NCI-H2107 treated with DMSO at 0.1 percent for 48 hours (cell line): ENCODE data around the gene SLC5A1.

Experiments
- DNase-seq: peaks from one replicate; lab custom pipeline; 2025; ENCODE audit not compliant: unreplicated experiment; lab: John Stamatoyannopoulos, UW

The SLC5A1 gene

DNA sequence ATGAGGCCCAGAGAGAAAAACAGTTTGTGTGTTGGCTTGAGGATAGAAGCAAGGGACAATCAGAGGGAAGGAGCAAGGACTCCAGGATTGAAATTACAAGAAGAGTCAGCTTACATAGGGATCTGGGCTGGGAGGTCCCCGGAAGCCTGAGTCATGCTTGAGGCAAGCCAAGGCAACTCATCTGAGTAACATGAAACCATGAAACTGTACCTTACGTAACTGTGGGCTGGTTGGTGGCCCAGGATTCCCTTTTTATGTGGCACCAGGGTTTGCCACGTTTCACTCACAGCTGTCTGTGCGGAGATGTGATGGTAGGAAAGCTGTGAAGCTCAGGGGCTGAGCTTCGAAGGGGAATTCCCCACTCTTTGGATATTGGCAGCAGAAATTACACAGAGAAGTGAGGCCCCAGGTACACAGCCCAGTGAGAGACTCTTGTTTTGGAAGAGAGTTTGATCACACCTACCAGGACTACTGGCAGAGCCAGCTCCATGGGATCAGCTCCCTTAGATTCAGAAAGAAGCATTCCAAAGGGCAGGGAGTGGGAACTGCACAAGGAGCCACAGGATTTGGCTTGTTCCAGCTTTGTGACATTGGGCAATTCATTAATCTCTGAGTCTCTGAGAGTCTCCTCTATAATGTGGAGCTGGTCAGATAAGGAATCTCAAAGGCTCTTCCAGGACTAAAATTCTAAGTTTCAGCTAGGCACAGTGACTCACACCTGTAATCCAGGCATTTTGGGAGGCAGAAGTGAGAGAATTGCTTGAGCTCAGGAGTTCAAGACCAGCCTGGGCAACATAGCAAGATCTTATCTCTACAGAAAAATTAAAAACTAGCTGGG lies 7.8 kb downstream of the SLC5A1 start:
- peak; percentile 88 for DNase-seq

DNA sequence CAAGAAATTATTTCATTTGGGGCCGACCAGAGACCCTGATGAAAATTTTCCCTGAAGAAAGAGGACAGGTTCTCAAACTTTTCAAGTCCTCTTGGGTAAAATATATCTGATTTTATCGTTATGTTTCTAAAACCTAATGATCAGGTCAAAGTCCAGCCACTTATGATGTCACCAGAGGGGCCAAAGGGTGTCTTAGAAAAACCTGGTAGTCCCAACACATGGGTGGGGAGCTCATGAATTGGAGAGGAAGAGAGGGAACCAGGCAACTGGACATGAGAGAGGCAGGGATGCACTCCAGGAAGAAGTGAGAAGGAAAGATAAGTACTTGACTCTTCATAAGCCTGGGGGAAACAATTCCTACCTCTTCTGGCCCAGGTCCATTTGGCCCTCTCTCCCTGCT lies 9.2 kb downstream of the SLC5A1 start:
- no peak for DNase-seq

DNA sequence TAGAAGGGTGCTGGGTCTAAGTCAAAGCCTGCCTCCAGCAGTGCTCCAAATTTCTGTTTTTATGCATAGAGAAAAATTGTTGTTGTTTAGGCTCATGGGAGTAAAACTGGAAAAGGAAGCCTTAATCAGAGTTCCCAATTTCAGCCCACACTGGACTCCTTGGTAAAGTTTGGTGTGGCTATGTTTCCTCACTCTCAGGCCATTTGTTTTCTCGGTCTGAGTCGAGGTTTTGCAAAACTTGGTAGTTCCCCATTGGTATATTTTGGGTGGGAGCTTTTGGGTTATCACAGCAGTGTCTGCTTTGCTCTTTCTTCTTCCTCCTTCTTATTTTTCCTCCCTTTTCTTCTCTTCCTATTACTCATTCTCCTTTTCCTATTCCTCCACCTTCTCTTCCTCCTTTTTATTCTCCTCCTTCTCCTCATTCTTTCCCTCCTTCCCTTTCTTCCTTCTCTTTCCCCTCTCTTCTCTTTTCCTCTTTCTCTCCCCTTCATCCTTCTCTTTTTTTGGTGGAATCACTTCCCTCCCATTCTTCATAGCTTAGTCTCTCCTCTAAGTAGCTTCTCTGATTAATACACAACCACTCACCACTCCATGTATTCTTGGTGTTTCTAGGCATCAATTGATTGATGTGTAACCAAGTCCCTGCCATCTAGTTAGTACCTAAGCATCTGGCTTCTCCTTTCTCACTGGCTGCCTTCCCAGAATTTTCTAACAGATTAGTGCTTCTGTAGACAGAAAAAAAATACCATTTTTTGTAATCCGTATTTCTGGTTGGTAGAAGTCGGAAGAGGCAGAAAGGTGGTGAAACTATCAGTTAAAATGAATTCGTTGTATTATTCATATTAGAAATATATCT lies 10.1 kb downstream of the SLC5A1 start:
- DNase-seq, result no peak

DNA sequence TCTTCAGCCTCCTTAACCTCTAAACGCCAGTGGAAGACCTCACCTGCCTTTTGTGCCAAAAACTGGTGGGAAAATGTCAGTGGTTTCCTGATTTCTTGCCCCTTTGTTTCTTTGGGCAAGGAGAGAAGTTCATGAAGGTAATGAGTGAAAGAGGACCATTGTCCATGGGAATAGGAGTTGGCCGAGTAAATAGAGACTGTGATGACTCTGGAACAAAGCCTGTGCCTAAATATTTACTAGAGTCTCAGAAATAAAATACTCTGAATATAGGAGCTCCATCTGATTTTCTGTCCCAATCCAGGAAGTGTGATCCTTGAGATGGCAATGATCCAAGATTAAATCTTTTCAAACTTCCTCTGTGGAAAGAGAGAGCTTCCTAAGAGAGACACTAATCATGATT lies 12.0 kb downstream of the SLC5A1 start:
- no peak for DNase-seq

DNA sequence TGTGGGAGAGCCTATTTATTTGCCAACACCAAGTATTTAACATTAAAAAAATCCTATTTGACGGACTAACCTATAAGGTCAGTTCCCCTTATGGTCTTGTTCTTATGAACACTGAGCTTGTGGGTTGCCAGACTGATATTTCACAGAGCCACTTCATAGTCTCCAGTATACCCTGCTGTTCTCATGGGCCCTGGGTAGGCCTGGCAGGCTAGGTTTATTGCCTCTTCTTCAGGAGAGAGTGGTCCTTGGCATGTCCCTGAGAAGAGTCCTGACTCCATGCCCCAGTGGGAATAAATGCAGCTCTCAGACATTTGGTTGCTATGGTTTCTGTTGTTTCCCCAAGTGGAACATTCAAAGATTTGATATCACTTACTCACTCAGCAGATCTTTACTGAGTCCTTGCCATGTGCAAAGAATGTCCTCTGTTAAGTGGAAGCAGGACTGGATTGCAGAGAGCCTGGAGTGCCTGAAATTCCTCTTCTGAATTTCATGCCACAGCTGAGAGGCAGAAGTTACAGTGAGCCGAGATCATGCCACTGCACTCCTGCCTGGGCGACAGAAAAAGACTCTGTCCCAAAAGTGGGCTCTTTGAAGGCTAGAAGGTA lies 15.7 kb downstream of the SLC5A1 start:
- DNase-seq, result no peak

DNA sequence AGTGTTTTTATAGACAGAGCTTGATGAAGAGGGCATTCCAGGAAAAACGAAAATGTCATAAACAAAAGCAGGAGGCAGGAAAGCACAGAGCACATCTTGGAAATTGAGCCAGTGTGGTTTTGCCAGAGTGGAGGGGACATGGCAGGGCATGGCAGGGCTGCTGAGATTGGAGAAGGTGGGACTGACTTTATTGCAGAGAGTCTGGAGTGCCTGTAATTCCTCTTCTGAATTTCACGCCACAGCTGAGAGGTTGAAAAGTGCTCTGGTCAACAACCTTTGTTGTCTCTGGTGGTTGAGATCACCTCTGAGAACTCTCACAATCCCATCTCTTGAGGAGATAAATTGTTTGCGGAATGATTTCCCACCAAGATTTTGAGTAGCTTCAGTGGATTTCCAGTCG lies 16.4 kb downstream of the SLC5A1 start:
- no peak for DNase-seq

DNA sequence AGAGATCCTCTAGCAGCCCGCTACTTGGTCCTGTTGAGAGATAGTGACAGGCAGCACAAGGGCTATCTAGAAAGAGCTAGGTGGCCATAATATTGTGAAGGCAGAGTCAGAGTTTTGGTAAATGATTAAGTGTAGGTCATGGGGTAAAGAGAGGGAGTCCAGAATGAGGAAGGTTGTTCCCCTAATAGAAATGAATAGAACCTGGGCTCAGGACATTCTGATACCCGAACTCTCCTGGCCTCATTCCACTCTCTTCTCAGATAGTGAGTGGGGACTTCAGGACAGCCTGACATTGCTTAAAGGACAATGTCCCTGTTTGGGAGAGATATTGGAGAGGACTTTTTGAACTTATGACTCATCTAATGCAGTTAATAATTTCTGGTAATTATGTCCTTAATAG lies 20.6 kb downstream of the SLC5A1 start:
- no peak for DNase-seq

DNA sequence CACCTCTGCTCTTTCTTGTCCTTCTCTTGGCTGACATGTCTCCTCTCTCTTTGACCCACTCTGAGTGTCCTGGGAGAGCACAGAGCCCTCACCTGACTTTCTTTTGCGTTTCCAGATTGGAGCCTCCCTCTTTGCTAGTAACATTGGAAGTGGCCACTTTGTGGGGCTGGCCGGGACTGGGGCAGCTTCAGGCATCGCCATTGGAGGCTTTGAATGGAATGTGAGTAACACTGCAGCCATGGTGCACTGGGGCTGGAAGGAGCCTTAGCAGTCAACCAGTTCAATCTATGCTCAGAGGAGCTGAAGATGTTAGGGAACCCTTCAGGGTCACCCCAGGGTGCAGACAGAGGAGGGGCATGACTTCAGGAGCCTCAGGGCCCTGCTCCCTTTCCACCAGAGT lies 23.8 kb downstream of the SLC5A1 start:
- no peak for DNase-seq

DNA sequence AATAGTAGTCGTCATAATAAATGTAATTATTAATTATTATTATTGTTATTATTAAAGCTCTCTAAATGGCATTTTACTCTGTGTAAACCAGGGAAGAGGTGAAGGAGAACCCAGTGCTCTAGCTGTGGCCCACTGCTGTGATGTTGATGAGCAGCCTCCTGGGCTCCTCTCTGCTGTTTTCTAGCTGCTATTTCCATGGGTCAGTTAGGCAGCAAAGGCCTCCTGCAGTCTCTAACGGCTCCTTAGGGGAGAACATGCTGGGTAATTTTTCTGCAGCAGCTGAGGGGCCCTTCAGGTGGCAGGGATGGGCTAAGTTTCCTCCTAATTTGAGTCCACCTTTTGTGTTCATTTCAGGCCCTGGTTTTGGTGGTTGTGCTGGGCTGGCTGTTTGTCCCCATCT lies 24.6 kb downstream of the SLC5A1 start:
- DNase-seq, result no peak

DNA sequence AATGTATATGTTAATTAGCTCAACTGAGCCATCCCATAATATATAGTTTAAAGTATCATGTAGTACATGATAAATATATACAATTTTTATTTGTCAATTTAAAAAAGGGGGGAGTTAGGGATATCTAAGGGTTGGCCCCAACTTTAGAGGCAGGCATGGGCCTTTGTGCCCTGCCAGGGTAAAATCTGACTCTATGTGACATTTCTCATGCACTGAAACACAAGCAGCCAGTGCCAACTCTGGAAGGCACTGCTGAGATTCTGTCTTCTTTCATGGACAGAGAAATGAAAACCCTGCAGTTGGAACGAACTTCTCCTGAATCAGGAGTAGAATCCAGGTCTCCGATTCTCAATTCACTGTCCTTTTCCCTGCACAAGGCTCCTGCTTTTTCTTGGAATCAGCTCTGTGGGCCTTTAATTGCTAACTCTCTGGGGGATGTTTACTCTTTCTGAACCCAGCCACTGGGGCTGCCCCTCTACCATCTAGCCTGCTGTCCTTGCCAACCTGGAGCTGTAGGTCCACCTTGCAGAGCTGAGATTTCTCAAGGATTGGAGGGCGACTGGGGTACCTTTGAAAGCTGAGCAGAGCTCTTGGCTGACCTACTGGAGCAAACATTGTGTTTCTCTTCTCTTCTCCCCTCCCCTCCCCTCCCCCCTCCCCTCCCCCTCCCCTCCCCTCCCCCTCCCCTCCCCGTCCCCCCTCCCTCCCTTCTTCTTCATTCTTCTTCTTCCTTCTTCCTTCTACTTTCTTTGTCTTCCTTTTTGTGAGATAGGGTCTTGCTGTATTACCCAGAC lies 26.7 kb downstream of the SLC5A1 start:
- no peak for DNase-seq

DNA sequence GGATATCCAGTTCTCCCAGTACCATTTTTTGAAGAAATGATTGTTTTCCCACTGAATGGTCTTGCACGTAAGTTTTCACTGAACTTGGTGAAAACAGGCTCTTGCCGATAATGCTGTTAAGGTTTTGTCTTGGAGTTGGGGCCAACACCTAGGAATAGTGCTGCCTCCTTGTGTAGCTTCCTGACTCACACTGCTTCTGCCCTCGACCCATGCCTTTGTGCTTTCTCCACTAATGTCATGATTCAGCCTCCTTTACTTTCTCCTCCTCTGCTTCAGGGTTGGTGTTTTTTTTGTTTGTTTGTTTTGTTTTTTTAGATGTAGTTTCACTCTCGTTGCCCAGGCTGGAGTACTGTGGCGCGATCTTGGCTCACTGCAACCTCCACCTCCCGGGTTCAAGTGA lies 30.2 kb downstream of the SLC5A1 start:
- DNase-seq, result no peak

DNA sequence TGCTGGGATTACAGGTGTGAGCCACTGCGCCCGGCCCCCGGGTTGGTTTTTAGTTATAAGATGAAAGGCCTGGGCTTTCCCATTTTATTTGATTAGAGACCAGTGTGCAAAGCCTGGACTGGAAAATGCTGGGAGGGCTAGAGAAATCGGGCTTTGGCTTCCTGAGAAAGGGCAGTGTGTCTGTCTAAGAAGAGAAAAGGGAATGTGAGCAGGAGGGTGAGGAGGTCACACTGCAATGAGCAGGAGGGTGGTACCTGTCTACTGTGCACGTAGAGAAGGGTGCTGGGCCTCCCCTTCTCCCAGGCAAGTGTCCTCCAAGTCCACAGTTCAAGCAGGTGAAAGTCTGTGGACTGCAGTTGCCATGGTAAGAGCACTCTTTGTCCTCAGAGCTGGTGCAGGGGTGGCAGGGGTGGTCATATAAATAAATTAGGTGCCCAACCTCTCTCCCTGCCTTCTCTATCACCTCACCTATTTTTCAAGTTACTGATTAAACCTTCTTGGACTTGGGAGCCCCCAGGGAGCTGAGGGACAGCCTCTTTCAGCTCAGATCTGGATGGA lies 30.8 kb downstream of the SLC5A1 start:
- DNase-seq, result no peak

DNA sequence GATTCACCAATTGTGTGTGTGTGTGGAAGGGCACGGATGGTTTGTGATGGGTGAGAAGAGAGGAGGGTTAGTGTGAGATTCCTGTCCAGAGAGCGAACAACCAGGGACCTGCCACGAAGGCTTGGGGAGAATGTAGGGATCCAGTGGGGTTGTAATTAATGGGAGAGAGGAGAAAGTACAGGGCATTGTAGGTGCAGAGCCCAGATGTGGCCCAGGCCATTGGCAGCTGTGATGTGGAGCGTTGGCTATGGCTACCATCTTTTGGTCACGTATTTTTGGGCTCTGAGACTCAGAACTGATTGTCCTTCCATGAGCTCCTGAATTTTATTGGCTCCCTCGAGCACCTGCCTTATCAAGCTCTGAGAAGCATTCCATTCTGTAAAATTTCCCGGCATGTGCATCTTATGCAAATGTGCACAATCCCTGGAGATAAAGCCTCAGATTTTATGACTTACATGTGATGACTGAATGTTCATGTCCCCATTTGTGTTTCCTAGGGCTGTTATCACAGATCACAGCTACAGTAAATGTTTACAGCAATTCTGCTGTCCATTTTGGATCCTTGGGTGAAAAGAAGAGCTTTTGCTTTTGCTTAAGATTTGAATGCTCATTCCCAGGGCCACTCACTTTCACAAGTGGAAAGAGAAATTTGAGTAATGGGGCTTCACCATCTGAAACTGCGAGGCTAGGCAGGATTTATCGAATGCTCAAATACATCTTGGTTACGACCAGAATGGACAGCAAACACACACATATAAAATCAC lies 33.1 kb downstream of the SLC5A1 start:
- DNase-seq, result no peak

DNA sequence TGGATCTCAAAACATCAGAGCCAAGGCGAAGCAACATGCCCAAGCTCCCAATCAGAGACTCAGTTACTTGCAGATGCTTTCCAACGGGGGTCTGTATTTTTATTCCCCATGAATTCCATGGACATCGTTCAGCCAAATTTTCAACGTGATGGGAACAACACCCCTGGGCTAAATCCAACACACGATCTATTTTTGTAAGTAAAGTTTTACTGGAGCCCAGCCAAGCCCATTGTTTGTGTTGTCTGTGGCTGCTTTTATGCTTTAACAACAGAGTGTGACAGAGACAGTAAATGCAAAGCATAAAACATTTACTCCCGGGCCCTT lies 33.7 kb downstream of the SLC5A1 start:
- DNase-seq, result no peak

DNA sequence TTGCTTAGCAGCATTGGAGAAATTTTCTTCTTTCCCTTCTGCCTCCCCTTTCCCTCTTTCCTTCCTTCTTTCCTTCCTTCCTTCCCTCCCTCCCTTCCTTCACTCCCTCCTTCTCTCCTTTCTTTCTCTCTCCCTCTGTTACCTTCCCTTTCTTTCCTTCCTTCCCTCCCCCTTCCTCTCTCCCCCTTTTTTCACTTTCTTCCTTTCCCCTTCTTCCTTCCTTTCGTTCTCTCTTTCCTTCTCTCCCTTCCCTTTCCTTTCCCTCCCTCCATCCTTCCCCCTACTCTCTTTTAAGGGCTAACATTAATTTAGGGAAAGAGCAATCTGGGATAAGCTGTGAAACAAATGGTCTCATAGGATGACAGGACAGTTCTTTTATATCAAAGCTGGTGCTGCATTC lies 34.1 kb downstream of the SLC5A1 start:
- DNase-seq, result no peak

DNA sequence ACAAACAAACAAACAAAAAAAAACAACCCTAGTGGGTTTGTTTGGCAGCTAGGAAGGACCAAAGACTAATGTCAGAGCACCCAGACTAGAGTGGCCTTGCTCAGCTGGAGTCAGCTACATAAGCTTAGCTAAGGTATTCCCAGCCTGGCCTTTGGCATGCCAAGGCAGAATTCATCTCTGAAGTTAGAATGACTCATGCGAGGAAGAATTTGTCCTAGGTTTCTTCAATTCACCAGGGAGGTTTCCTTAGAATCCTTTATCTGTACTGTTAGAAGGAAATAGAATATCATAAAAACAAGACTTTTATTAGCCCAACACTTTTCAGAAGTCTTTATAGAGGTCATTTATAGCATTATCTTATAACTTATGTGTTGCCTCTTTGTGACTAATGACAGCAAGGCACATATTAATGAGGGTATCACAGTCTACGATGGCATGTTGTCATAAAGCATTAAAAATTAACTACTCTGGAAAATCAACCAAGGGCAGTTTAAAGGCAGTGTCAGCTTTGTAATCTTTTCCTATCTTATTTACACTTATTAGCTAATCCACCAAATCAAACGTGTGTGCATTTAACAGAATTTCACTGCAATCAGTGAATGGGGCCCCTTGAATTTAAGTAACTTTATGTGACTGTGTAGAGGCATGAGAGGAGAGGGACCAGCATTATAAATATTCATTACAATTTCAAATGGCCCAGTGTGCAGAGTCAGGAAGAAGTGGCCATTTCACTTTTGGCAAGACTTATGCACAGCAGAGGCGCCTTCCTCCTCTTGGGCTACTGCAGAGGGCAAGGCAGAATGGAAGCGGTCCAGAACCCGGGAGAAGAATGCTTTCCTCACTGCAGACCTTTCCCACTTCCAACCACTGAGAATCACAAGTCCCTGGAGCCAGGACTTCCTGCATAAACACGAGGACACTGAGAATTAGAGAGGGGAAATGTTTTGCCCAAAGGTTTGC lies 36.3 kb downstream of the SLC5A1 start:
- no peak for DNase-seq

DNA sequence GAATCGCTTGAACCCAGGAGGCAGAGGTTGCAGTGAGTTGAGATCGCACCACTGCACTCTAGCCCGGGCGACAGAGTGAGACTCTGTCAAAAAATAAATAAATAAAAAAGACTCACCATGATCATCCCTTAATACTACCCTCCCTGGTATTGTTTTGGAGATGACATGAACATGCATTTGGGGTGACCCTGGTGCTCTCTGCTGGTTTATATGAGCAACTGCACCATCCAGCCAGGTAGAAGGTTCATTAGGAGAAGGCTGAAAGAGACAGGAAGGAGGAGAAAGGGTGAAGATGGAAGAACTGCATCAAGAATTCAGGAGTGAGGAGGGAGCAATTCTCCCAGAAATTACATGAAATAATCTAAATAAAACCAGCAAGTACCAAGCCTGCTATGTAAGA lies 37.8 kb downstream of the SLC5A1 start:
- peak; percentile 45 for DNase-seq

DNA sequence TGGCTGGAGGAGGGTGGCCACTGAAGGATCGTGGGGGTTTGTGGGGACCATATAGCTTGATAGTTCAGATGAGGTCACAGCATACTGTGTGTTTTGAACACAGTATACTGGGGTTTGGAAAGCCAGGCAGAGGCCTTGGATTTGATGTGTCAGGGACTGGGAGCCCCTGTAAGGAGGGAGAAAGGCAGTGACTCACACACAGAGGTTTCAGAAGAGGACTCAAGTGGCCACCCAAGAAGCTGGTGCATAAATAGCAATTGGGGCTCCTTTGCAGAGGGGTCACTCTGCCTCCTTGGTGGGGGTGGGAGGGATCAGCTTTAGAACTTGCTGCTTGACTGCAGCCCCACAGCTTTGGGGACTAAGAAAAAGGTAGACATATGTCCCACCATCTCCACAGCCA lies 39.3 kb downstream of the SLC5A1 start:
- DNase-seq, result no peak

DNA sequence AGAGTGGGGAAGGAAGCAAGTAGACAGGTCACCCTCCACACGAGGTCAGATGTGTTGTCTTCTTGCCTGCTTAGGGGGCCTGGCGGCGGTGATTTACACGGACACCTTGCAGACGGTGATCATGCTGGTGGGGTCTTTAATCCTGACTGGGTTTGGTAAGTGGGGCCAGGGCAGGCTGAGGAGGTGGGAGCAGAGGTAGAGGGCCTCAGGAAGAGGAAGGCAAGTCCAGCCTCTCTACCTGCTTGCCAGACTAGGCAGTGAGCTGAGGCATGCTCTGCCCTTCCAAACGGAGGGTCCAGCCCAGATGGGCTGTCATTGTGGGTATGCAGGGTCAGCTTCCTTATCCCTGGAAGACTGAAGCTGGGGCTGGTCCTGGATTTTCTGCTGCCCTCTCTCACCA lies 39.9 kb downstream of the SLC5A1 start:
- no peak for DNase-seq
